Peyer's patch (tissue), 4 donors: ENCODE measurements around the gene SPATA33. TPM values are rescaled to one million over a fixed set of nuclear protein-coding genes. Genes with fewer than 3 reads are reported as not detected.
"Not testable (repeated sequence)": the region's sequence is repeated elsewhere in the genome, so short reads cannot be mapped to it uniquely, and the experiment has no call there.

Source experiments
- DNase-seq, 3 donors: peaks; one replicate each; pipeline ENCODE4 v3.0.0-alpha.2; 2017 to 2019
- H3K27ac ChIP-seq, 4 donors: fragments of 200-600 bp; sonication (generic); one replicate each; pipeline ENCODE4 v1.5.1; 2016 to 2019
- H3K27me3 ChIP-seq, 2 donors: fragments of 200-600 bp; sonication (generic); one replicate each; pipeline ENCODE4 v1.5.1; 2019
- H3K36me3 ChIP-seq, 3 donors: fragments of 200-600 bp; sonication (generic); one replicate each; pipeline ENCODE4 v1.5.1; 2016 to 2019
- H3K4me1 ChIP-seq, 4 donors: fragments of 200-600 bp; sonication (generic); one replicate each; pipeline ENCODE4 v1.5.1; 2016 to 2019
- H3K4me3 ChIP-seq, 4 donors: fragments of 200-600 bp; sonication (generic); 1 replicate in 3 of 4; 2 replicates in 1 of 4; pipeline ENCODE4 v1.5.1; 2016 to 2019; ENCODE audit warnings: mild to moderate bottlenecking in 1 of 4
- H3K9me3 ChIP-seq, 4 donors: fragments of 200-600 bp; sonication (generic); one replicate each; pipeline ENCODE4 v1.5.1; 2016 to 2019; ENCODE audit warnings: mild to moderate bottlenecking in 1 of 4
- POLR2A ChIP-seq, 2 donors: fragments of 450-650 bp; IDR thresholded peaks; one replicate each; pipeline ENCODE4 v1.5.1; 2017; ENCODE audit warnings: antibody characterized with exemption in 2 of 2, mild to moderate bottlenecking in 2 of 2, moderate library complexity in 2 of 2
- total RNA-seq, 4 donors: library from RNA; depleted of rRNA; stranded (reverse); fragments of >200 nt; gene quantifications; one replicate each; pipeline ENCODE4 v1.1.0, GENCODE V29; 2016
- TF ChIP-seq, protein P1 (sequence below), 6 experiments: fragments of 450-650 bp in 4 of 6; fragments of 200-600 bp in 2 of 6; sonication (generic) in 1 of 6; IDR thresholded peaks; one replicate each; pipeline ENCODE4 v1.5.1; 2017 to 2019; ENCODE audit warnings: antibody characterized with exemption in 6 of 6, mild to moderate bottlenecking in 3 of 6, moderate library complexity in 1 of 6

The SPATA33 gene
- total RNA-seq, 4 donors from 2014 or later: 13.9 to 76.7 (median 25.6) TPM

GRCh38 chr16:89686520-89687091 lies 29.0 kb downstream of the SPATA33 start, which contains the start of gene CDK10:
CDK10 (plus strand) TSS chr16:89686689; CDS start chr16:89686711, 22 bp downstream.
- H3K9me3 ChIP-seq: no peaks in the 10 kb centered on the region
- no peaks in the 10 kb centered on the region for H3K27me3 ChIP-seq
- TF ChIP-seq POLR2A (IDR thresholded peaks at IDR 0.05): peak; percentile 43 to 80
- TF ChIP-seq, protein P1, sequence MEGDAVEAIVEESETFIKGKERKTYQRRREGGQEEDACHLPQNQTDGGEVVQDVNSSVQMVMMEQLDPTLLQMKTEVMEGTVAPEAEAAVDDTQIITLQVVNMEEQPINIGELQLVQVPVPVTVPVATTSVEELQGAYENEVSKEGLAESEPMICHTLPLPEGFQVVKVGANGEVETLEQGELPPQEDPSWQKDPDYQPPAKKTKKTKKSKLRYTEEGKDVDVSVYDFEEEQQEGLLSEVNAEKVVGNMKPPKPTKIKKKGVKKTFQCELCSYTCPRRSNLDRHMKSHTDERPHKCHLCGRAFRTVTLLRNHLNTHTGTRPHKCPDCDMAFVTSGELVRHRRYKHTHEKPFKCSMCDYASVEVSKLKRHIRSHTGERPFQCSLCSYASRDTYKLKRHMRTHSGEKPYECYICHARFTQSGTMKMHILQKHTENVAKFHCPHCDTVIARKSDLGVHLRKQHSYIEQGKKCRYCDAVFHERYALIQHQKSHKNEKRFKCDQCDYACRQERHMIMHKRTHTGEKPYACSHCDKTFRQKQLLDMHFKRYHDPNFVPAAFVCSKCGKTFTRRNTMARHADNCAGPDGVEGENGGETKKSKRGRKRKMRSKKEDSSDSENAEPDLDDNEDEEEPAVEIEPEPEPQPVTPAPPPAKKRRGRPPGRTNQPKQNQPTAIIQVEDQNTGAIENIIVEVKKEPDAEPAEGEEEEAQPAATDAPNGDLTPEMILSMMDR (IDR thresholded peaks at IDR 0.05): no peak
- peaks cover 0 to 20% (median 3%) of the 10 kb centered on the region in 3 donors for H3K36me3 ChIP-seq
- DNase-seq: peak; percentile 74 to 95 (median 95)
- peak within 1 kb of the TSS; percentile 82 to 93 (median 90) for H3K27ac ChIP-seq
- H3K4me1 ChIP-seq: peaks cover 3 to 16% (median 8%) of the 10 kb centered on the region in 4 donors
- peak within 1 kb of the TSS; percentile 76 to 88 (median 81) for H3K4me3 ChIP-seq

- peak; percentile 90 to 92 for TF ChIP-seq POLR2A (IDR thresholded peaks at IDR 0.05)
- TF ChIP-seq, protein P1 (IDR thresholded peaks at IDR 0.05): peak in 2 of 6 experiments; percentile 2 to 9
- DNase-seq: peak in 2 of 3 donors; percentile 90 to 93
- Histone ChIP-seq H3K4me3 (peak overlapping the region; percentile 76 to 88 (median 81)), H3K9me3 (no peaks in the 10 kb centered on the region), H3K36me3 (peaks cover 0 to 27% (median 3%) of the 10 kb centered on the region in 3 donors), H3K27ac (peak overlapping the region; percentile 82 to 93 (median 90)), H3K27me3 (no peaks in the 10 kb centered on the region), H3K4me1 (peaks cover 3 to 16% (median 8%) of the 10 kb centered on the region in 4 donors)
Measured at GRCh38 chr16:89687092-89687940, 29.7 kb downstream of the SPATA33 start.

DNA sequence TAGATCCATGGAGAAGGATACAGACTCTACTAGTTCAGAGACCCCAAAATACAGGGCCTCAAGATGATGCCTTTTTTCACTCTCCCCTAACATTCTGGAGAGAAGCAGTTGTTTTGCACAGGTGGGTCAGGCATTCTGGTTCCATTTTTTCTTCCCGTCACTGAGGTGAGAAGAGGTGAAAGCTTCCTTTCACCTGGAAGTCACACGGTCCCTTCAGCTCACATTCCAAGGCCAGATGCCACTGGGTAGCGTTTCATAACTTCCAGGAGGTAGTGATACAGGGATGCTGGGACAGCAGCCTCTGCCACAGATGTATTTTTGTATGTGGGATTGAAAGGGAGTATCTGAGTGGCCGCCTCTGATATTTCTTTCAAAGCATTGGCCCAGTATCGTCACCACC lies 30.8 kb downstream of the SPATA33 start:
- H3K4me1 ChIP-seq: peaks cover 3 to 16% (median 8%) of the 10 kb centered on the region in 4 donors
- H3K9me3 ChIP-seq: no peaks in the 10 kb centered on the region
- no peak overlapping the region for H3K4me3 ChIP-seq
- TF ChIP-seq POLR2A (IDR thresholded peaks at IDR 0.05): no peak
- TF ChIP-seq, protein P1 (IDR thresholded peaks at IDR 0.05): no peak
- peak overlapping the region in 2 of 4 donors; percentile 41 to 93 for H3K27ac ChIP-seq
- H3K36me3 ChIP-seq: peaks cover 0 to 38% (median 3%) of the 10 kb centered on the region in 3 donors
- H3K27me3 ChIP-seq: no peaks in the 10 kb centered on the region
- no peak for DNase-seq

DNA sequence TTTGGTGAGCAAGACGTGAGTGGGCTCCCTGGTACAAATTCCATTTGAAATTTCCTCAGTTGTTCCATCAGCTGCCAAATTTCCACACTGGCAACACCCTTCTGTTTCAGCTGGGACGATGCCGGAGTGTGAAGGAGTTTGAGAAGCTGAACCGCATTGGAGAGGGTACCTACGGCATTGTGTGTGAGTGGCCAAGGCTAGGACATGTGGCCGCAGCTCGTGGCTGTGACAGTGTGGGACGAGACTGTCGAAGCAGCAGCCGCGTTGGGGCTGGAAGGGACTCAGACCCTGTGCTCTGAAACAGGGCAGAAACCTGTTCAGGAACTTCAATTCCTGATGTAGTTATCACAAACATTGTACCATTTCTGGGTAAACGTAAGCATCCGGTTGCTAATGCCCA lies 31.5 kb downstream of the SPATA33 start:
- DNase-seq: no peak
- Histone ChIP-seq H3K27ac (no peak overlapping the region), H3K9me3 (no peaks in the 10 kb centered on the region), H3K27me3 (no peaks in the 10 kb centered on the region), H3K4me1 (peaks cover 3 to 16% (median 8%) of the 10 kb centered on the region in 4 donors), H3K4me3 (no peak overlapping the region), H3K36me3 (peaks cover 0 to 45% (median 3%) of the 10 kb centered on the region in 3 donors)
- no peak for TF ChIP-seq POLR2A (IDR thresholded peaks at IDR 0.05)
- TF ChIP-seq, protein P1 (IDR thresholded peaks at IDR 0.05): no peak

DNA sequence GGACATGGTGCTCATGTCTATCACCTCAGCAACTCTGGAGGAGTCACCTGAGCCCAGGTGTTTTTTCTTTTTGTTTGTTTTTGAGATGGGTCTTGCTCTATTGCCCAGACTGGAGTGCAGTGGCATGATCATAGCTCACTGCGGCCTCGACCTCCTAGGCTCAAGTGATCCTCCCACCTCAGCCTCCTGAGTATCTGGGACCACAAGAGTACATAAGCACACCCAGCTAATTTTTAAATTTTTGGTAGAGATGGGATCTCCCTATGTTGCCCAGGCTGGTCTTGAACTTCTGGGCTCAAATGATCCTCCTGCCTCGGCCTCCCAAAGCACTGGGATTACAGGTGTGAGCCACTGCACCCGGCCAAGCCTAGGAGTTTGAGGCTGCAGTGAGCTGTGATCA lies 32.0 kb downstream of the SPATA33 start:
- not testable (repeated sequence) for H3K27ac ChIP-seq, H3K9me3 ChIP-seq, H3K27me3 ChIP-seq, H3K4me3 ChIP-seq, DNase-seq
- peaks cover 3 to 16% (median 8%) of the 10 kb centered on the region in 4 donors for H3K4me1 ChIP-seq
- peaks cover 0 to 50% (median 3%) of the 10 kb centered on the region in 3 donors for H3K36me3 ChIP-seq
